Kasumi-1 (cell line): Measurements from ENCODE around the gene ZBTB14.
A peak's percentile ranks its signal among the peaks of the same experiment; 100 is the strongest.

ENCODE experiments used
- DNase-seq, 2 experiments: peaks; one replicate each; lab custom pipeline; 2025; lab: John Stamatoyannopoulos, UW

ZBTB14 gene

GRCh38 chr18:5295231-5295920, at the start of gene ZBTB14:
TSS of gene ZBTB14 (minus strand) at chr18:5295726. CDS start at chr18:5293246, 2,480 bp downstream.
- peak; percentile 39 to 42 for DNase-seq

- DNase-seq, result no peak
Observed at GRCh38 chr18:5339202-5339834, 43.8 kb upstream of the ZBTB14 start.

- no peak for DNase-seq
Observed at GRCh38 chr18:5334456-5335075, 39.0 kb upstream of the ZBTB14 start.

GRCh38 chr18:5318061-5318700, 22.7 kb upstream of the ZBTB14 start:
- no peak for DNase-seq

- no peak for DNase-seq
Observed at GRCh38 chr18:5317186-5317585, 21.7 kb upstream of the ZBTB14 start.

- DNase-seq, result no peak
Observed at GRCh38 chr18:5315838-5316237, 20.3 kb upstream of the ZBTB14 start.

- DNase-seq, result no peak
Observed at GRCh38 chr18:5311301-5311989, 15.9 kb upstream of the ZBTB14 start.

GRCh38 chr18:5309888-5310470, 14.5 kb upstream of the ZBTB14 start:
- peak; percentile 36 to 60 for DNase-seq

GRCh38 chr18:5305835-5306234, 10.3 kb upstream of the ZBTB14 start:
- no peak for DNase-seq

GRCh38 chr18:5304232-5304631, 8.7 kb upstream of the ZBTB14 start:
- DNase-seq, result no peak

GRCh38 chr18:5303636-5304035, 8.1 kb upstream of the ZBTB14 start:
- no peak for DNase-seq

GRCh38 chr18:5302606-5303005, 7.1 kb upstream of the ZBTB14 start:
- DNase-seq, result no peak

- no peak for DNase-seq
Observed at GRCh38 chr18:5300476-5301010, 5.0 kb upstream of the ZBTB14 start.

GRCh38 chr18:5298156-5298852, 2.8 kb upstream of the ZBTB14 start:
- no peak for DNase-seq

GRCh38 chr18:5297597-5297996, 2.1 kb upstream of the ZBTB14 start:
- no peak for DNase-seq

GRCh38 chr18:5296706-5297320, 1.3 kb upstream of the ZBTB14 start:
- peak; percentile 75 to 81 for DNase-seq

- DNase-seq, result peak; percentile 82 to 90
Observed at GRCh38 chr18:5295981-5296705, 617 bp upstream of the ZBTB14 start.

- DNase-seq, result peak; percentile 42 to 53
Observed at GRCh38 chr18:5294457-5295230, 882 bp downstream of the ZBTB14 start.

- no peak for DNase-seq
Observed at GRCh38 chr18:5294113-5294456, 1.4 kb downstream of the ZBTB14 start.
